Naive thymus-derived CD8-positive, alpha-beta T cell (primary cell): ENCODE measurements around the gene LCT. TPM values are rescaled to one million over a fixed set of nuclear protein-coding genes. Genes with fewer than 3 reads are reported as not detected.

ENCODE experiments used
- polyA plus RNA-seq, 3 donors: library from polyadenylated mRNA; unstranded; fragments of 300-500 nt; fragmentation: Illumina TruSeq; gene quantifications; one replicate each; pipeline ENCODE4 v1.2.3, GENCODE V29; 2021
- total RNA-seq, 8 experiments: library from RNA in 2 of 8; stranded (reverse) in 2 of 8; gene quantifications; one replicate each; pipeline ENCODE4 v1.2.3 and lab custom pipeline; 2021 to 2026

Gene LCT
- total and polyA plus RNA-seq, 5 experiments from 2014 or later, result 0.22 to 0.36 TPM; not detected in 3

Other genes starting within 250 kb of the LCT start
- gene UBXN4, start 95.3 kb downstream of the LCT start, total RNA-seq, result 100 to 1,000 TPM; 142 TPM
- 100 to 1,000 TPM in 2 of 3 donors, 10 to 100 TPM in 1; 89.4 to 117 (median 110) TPM for gene UBXN4, start 95.3 kb downstream of the LCT start, polyA plus RNA-seq
- 10 to 100 TPM; 26.3 to 29.6 TPM for gene MCM6, start 39.3 kb upstream of the LCT start, total RNA-seq
- 10 to 100 TPM; 19.2 to 24.3 (median 20.4) TPM for gene MCM6, start 39.3 kb upstream of the LCT start, polyA plus RNA-seq
- 10 to 100 TPM; 58.5 to 59.4 TPM for gene DARS1, start 148.4 kb upstream of the LCT start, total RNA-seq
- 100 to 1,000 TPM; 129 to 135 (median 133) TPM for gene DARS1, start 148.4 kb upstream of the LCT start, polyA plus RNA-seq